GM18517 (cell line): ENCODE data around the gene DYSF.
"Not testable (repeated sequence)": the region's sequence is repeated elsewhere in the genome, so short reads cannot be mapped to it uniquely, and the experiment has no call there.

Source experiments
- ATAC-seq: cut with Tn5 transposase; IDR thresholded peaks from one replicate; pipeline ENCODE4 v1.9.1; 2021; ENCODE audit warnings: mild to moderate bottlenecking, moderate library complexity; ENCODE audit not compliant: unreplicated experiment

DYSF gene

GRCh38 chr2:71631411-71631931 lies 178.1 kb downstream of the DYSF start:
- no peak for ATAC-seq

GRCh38 chr2:71633086-71633485 lies 179.7 kb downstream of the DYSF start:
- no peak for ATAC-seq

GRCh38 chr2:71634567-71634966 lies 181.2 kb downstream of the DYSF start:
- ATAC-seq, result no peak

- no peak for ATAC-seq
Measured at GRCh38 chr2:71635798-71636197, 182.4 kb downstream of the DYSF start.

- no peak for ATAC-seq
Measured at GRCh38 chr2:71637168-71637567, 183.8 kb downstream of the DYSF start.

GRCh38 chr2:71637736-71638135 lies 184.4 kb downstream of the DYSF start:
- ATAC-seq, result no peak

GRCh38 chr2:71639735-71640134 lies 186.4 kb downstream of the DYSF start:
- ATAC-seq, result no peak

GRCh38 chr2:71640489-71640888 lies 187.1 kb downstream of the DYSF start:
- ATAC-seq, result no peak

- ATAC-seq, result no peak
Measured at GRCh38 chr2:71643674-71644357, 190.5 kb downstream of the DYSF start.

- ATAC-seq, result no peak
Measured at GRCh38 chr2:71646028-71646427, 192.7 kb downstream of the DYSF start.

GRCh38 chr2:71647356-71647755 lies 194.0 kb downstream of the DYSF start:
- ATAC-seq, result no peak

- ATAC-seq, result no peak
Measured at GRCh38 chr2:71655498-71655897, 202.1 kb downstream of the DYSF start.

- ATAC-seq, result not testable (repeated sequence)
Measured at GRCh38 chr2:71658256-71658655, 204.9 kb downstream of the DYSF start.

- ATAC-seq, result no peak
Measured at GRCh38 chr2:71658771-71659170, 205.4 kb downstream of the DYSF start.

GRCh38 chr2:71659868-71660518 lies 206.6 kb downstream of the DYSF start:
- ATAC-seq, result no peak

- ATAC-seq, result no peak
Measured at GRCh38 chr2:71661782-71662181, 208.4 kb downstream of the DYSF start.

GRCh38 chr2:71662665-71663394 lies 209.5 kb downstream of the DYSF start:
- no peak for ATAC-seq

GRCh38 chr2:71664161-71664560 lies 210.8 kb downstream of the DYSF start:
- ATAC-seq, result no peak

GRCh38 chr2:71665168-71666093 lies 212.1 kb downstream of the DYSF start:
- ATAC-seq, result no peak

- ATAC-seq, result no peak
Measured at GRCh38 chr2:71666094-71666474, 212.7 kb downstream of the DYSF start.
